ENCODE results near the gene ATXN7L3.
"Not testable (repeated sequence)": the region's sequence is repeated elsewhere in the genome, so short reads cannot be mapped to it uniquely, and the experiment has no call there.

ATXN7L3 gene

GRCh38 chr17:44199553-44200477 is at the start of gene ATXN7L3:
Gene ATXN7L3 (minus strand): TSS chr17:44199884. CDS start chr17:44198070, 1,814 bp downstream.
- peak; percentile 100 for DNase-seq (ENCODE audit: low read depth)

- DNase-seq (ENCODE audit: low read depth) = no peak
Observed at GRCh38 chr17:44247876-44248736, 48.4 kb upstream of the ATXN7L3 start.

- no peak for DNase-seq (ENCODE audit: low read depth)
Observed at GRCh38 chr17:44247440-44247841, 47.8 kb upstream of the ATXN7L3 start.

GRCh38 chr17:44241106-44241624 is 41.5 kb upstream of the ATXN7L3 start:
- no peak for DNase-seq (ENCODE audit: low read depth)

- DNase-seq (ENCODE audit: low read depth) = not testable (repeated sequence)
Observed at GRCh38 chr17:44237886-44238285, 38.2 kb upstream of the ATXN7L3 start.

- no peak for DNase-seq (ENCODE audit: low read depth)
Observed at GRCh38 chr17:44236444-44236991, 36.8 kb upstream of the ATXN7L3 start.

GRCh38 chr17:44235583-44235936 is 35.9 kb upstream of the ATXN7L3 start:
- no peak for DNase-seq (ENCODE audit: low read depth)

GRCh38 chr17:44233582-44233981 is 33.9 kb upstream of the ATXN7L3 start:
- DNase-seq (ENCODE audit: low read depth) = no peak

- no peak for DNase-seq (ENCODE audit: low read depth)
Observed at GRCh38 chr17:44232061-44232460, 32.4 kb upstream of the ATXN7L3 start.

GRCh38 chr17:44230140-44230539 is 30.5 kb upstream of the ATXN7L3 start:
- DNase-seq (ENCODE audit: low read depth) = no peak

GRCh38 chr17:44229090-44229489 is 29.4 kb upstream of the ATXN7L3 start:
- no peak for DNase-seq (ENCODE audit: low read depth)

- no peak for DNase-seq (ENCODE audit: low read depth)
Observed at GRCh38 chr17:44223541-44224071, 23.9 kb upstream of the ATXN7L3 start.

GRCh38 chr17:44222112-44222869 is 22.6 kb upstream of the ATXN7L3 start:
- DNase-seq (ENCODE audit: low read depth) = no peak

- no peak for DNase-seq (ENCODE audit: low read depth)
Observed at GRCh38 chr17:44221862-44222111, 22.1 kb upstream of the ATXN7L3 start.

- peak; percentile 59 for DNase-seq (ENCODE audit: low read depth)
Observed at GRCh38 chr17:44221084-44221861, 21.6 kb upstream of the ATXN7L3 start.

GRCh38 chr17:44220213-44221083 is 20.8 kb upstream of the ATXN7L3 start:
- DNase-seq (ENCODE audit: low read depth) = no peak

GRCh38 chr17:44219616-44220212 is 20.0 kb upstream of the ATXN7L3 start, which contains the start of gene UBTF:
Gene UBTF (minus strand): TSS chr17:44219675. CDS start chr17:44218229, 1,446 bp downstream.
- DNase-seq (ENCODE audit: low read depth) = peak; percentile 59

- peak; percentile 74 for DNase-seq (ENCODE audit: low read depth)
Observed at GRCh38 chr17:44219108-44219615, 19.5 kb upstream of the ATXN7L3 start.
